GM18517 (cell line): ENCODE data around the gene NFATC1.

Source experiments
- ATAC-seq: cut with Tn5 transposase; IDR thresholded peaks from one replicate; pipeline ENCODE4 v1.9.1; 2021; ENCODE audit warnings: mild to moderate bottlenecking, moderate library complexity; ENCODE audit not compliant: unreplicated experiment

NFATC1 gene

DNA sequence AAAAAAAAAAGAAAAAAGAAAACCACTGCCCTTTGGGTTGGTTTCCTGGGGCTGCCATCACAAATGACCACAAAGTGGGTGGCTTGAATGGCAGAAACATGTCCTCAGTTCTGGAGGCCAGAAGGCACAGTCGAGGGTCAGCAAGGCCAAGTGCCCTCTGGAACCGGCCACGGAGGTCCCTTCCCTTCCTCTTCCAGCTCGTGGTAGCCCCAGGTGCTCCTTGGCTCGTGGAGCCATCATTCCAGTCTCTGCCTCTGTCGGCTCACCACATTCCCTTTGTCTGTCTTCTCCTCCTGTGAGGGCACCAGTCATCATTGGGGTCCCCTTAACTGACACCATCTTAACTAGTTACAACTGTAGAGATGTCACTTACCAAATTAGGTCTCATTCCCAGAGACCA, 8.5 kb upstream of the NFATC1 start:
- no peak for ATAC-seq

DNA sequence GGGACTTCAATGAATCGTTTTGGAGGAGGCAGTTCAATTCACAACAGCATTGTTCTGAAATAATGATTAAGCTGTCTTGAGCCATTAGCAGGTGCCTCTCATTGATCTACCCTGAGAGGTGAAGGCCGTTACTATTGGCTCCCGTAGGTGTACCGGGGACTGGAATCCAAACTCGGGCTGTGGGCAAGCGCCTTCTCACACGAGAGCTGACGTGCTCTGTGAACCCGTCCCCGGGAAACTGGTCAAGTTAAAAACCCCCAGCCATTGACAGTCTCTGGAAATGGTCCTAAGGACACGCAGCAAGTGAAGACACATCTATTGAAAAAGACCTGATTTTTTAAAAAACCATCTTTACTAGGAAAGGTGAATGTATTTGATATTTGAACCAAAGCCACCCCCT, 8.1 kb upstream of the NFATC1 start:
- ATAC-seq = no peak

DNA sequence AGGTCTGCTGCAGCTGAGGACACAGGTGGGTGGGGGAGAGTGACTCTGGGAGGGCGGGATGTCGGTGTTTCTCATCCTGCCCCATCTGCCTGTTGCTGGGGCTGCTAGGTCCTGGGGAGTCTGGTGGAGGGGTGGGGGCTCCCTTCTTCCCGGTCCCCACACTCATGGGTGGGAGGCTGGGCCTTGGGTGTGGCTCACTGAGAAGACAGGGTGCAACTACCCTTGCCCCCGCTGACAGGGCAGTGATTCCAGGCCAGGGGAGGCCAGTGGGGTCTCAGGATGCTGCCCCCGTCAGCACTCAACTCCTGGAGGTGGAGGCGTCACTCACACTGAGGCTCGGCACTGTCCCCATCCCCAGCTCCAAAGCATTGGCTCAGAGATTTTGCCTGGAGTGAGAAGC, 7.7 kb upstream of the NFATC1 start:
- no peak for ATAC-seq

DNA sequence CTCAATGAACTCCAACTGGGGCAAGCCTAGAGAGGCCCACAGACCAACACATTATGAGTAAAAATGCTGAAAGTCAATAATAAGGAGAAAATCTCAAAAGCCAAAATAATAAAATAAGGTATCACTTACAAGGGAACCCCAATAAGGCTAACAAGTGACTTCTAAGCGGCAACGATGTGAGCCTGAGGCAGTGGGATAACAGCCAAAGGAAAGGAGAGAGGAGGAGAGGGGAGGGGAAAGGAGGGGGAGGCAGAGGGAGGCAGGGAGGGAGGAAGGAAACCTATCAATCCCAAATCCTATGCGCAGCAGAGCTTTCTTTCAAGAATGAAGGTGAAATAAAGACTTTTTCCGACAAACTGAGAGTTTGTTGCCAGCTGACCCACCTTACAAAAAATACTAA, 6.0 kb upstream of the NFATC1 start:
- no peak for ATAC-seq

DNA sequence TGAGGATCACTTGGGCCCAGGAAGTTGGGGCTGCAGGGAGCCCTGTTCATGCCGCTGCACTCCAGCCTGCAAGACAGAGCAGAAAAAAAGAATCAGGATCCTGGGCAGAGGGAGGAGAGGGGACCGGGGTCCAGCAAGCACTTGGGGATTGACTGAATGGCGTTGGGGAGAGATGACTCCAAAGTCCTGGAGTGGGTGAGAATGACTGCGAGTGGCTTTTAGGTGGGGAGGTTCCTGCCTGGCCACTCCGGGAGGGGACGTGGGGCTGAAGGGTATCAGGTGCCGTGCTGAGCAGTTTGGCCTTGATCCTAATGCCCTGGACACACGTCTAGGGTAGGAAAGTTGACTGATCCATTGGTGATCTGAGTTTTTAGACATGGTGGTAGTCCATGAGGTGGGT, 3.5 kb upstream of the NFATC1 start:
- no peak for ATAC-seq

DNA sequence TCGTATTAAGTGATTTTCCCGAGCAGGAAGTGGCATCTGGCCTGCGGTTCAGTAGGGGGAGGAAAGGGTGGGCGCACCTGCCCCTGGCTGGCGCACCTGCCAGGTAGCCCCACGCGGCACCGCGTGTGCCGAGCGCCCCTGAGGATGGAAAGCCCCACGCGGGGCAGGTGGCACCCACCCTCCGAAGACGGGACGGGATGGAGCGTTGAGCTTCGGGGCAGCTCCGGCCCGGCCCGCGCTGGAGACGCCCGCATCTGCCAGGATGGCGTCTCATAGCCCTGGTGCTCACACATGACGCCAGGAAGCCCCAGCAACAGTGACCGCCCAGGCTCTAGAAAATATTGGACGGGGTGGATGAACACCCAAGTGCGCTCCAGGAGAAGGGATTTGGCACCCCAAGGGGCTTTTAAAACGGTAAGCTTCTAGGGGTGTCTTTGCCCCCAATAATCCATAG, 2.5 kb upstream of the NFATC1 start:
- no peak for ATAC-seq

DNA sequence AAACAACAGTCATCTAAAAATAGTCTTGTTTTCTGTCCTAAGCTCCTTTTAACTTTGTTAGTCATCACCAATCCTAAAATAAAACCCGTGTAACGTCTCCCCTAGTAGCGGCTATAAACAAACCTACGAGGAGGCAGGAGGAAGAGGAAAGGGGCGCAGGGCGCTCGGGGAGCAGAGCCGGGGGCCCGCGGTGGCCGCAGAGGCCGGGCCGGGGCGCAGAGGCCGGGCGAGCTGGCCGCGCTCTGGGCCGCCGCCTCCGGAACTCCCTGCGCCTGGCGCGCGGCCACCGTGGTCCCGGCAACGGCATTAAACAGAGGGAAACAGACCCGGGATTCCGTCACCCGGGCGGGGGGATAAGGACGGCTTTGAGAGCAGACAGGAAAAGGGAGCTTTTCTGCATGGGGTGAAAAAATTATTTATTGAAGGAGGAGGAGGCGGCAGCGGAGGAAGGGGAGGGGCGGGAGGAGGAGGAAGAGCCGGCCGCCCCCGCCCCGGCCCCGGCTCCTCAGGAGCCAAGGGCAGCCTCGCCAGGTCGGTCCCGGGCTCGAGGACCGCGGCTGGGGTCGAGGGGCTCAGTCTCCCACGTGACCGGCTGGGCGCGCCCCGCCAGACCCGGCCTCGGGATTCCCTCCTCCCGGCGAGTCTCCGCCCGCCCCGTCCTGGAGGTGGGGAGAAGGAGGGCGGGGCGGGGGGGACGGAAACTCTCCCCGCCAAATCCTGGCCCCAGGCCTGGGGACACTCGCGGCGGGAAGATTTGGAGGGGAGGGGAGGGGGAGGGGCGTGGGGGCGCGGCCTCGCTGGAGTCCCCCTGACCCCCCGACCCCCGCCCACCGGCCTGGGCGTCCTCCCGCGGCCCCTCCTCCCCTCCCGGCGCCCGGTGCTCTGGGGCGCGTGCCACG, 1.8 kb upstream of the NFATC1 start:
- no peak for ATAC-seq

DNA sequence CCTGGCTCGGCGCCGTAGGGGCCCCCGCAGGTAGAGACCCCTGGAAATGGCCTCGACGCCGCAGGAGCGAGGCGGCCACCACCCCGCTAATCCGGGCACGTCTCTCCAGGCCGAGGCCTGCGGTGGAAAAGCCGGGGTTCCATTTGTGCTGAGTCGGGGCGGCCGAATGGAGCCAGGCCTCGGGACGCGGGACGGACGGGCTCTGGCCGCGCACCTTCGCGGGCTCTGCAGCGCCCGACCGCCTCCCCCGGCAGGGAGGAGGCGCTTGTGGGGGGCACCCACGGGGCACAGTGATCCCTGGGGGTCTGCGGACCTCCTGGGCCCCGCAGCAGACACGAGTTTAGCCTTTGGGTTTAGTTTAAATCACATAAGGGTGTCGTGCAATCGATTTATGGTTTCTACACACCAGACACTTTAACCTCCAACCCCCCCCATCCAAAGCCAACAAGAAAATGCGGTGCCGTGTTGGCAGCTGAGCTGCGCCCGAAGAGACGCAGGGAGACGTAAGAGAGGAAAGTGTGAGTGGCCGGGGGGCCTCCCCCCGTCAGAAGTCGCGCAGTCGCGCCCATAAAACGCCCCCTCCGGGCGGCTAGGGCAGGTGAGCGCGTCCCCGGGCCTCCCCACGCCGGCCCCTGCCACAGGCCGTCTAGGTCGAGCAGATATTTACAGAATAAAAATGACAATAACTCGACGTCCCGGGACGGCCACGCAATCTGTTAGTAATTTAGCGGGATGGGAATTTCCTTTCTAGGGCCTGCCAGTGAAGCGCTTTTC, 1.0 kb upstream of the NFATC1 start:
- no peak for ATAC-seq

DNA sequence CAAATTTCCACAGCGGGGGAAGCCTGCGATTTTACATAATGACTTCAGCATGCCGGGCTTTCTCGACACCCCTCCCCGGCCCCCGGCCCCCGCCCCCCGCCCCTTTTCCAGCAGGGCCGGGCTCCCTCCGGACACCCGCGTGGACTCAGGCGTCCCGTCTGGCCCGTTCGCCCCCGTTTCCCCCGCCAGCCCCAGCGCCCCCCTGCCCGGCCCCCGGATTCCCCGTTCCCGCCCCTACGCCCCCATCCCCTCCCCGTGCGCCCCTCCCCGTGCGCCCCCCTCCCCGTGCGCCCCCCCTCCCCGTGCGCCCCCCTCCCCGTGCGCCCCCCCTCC, 456 bp upstream of the NFATC1 start:
- ATAC-seq = no peak

DNA sequence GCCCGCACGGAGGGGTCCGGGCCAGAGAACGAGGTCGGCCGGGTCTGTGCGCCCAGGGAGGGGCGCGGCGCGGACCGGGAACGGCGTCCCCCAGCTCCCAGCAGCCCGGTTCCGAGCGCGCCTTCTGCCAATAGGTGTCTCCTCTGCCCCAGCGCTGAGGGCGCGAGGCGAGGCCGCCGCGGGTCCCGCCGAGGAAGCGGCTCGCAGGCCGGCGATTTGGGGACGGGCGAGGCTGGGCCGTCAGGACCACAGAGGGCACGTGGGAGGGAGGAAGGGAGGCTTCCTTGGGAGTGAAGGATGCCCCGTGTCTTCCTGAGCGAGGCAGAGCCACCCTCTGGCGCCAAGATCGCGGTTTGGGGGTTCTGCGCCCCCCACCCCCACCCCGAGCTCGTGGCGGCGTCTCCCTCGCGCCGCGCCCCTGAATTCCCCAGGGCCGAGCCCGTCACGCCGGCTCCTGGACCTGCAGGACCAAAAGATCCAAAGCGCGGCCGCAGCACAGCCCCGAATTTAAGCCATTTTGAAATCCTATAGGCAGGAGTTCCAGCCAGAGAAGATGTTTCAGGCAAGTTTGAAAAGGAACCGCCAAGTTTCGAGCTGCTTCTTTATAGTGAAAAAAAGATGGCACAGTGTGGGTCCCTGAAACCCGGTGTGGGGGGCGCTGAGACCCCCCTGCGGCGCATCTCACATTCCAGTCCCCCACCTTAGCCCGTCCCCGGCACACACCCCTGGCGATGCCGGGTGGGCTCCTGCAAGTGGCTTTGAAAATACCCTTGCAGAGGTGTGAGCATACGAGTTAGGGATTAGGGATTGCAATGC, 909 bp downstream of the NFATC1 start:
- ATAC-seq = no peak

DNA sequence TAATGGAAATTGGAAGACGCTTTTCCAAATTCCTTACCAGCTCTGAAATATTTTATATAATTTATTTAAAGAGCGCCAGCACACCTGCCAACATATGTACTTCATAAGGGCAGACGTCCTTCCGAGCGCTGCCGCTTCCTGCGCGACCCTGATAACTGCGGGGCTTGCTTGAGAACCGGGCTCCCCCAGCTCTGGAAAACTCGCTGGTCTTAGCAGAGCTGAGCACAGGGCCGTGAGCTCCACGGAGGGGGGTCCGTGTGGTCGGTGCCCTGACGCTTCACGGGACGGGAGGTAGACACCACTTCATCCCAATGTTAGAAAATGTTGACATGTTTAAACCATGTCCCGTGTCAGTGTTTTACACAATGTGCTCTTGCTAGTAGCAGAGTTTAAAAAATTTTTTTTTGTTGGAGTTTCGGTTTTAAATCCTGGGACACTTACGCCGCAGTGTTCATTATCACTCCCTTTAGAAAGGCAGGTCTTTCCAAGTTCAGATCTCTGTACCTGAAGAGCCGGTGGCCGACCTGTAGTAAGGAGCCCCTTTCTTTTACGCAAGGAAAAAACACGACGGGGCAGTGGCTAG, 1.6 kb downstream of the NFATC1 start:
- no peak for ATAC-seq

DNA sequence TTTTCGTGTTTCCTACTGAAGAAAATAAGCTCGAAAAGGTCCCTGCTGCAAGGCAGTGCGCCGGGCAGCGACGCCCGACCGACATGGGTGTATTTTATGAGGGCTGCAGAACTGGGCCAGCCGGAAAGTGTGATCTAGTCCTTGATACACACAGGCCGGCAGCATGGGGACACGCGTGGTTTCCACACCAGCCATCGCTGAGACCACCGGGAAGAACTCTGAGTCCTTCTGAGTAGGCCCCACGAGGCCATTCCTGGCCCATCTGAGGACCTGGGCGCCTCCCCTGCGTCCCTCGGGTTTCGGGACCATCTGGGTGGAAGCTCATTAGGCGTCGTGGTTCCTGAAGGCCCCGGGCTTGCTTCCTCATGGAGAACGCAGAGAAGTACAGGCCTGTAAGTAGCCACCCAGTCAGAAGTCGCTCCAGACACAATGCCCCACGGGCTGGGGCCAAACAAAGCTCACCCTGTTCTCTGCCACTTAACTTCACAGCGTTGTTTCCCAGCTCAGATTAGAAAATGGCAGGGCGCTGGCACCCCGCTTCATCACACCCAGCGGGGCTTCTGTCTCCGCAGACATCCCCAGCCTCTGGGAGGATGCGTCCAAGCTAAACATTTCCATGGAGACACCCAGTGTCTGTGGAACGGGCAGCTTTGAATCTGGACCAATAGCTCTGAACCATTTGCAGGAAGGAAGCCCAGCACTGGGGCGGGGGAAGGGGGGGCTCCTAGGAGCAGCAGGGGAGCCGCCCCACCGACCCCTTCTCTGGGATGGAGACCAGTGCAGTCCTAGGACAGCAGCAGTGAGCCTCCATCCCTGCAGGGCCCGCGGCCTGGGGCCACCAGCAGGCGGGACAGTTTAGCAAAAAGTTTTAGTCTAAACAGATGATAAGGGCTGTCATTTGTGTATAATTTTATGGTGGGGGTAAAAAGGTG, 2.4 kb downstream of the NFATC1 start:
- no peak for ATAC-seq

DNA sequence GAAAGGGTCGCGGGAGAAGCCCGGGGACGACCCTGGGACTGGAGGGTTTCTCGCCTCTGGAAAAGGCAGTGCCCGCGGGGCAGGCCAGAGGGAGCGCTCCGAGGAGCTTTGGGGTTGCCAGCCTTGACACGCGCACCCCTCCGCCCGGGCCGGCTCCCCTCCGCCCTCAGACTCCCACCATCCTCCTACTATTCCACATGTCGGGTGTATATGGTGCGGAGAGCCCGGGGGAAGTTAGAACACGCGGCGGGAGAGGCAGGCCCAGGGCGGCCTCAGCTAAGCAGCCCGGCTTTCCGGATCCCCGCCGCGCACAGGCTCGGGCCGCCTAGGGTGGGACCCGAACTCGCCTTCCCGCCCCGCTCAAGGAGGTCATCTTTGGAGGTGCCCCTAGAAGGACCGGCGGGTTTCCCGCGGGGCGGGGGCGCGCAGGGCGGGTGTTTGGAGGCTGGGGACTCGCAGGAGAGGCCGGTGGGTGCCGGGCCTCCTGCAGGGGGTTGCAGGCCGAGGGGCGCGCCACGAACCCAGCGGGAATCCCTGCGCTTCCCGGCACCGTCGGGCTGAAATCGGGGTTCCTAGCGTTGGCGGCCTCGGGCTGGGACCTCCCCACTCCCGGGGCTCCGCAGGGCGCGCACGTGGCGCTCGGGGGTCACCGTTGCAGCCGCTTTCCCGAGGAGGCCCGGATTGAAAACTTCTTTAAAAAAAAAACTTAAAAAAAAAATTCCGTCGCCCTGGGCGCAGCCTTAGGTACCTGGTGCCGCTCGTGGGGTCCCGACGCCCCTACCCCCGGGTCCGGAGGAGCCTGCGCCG, 3.7 kb downstream of the NFATC1 start:
- no peak for ATAC-seq

DNA sequence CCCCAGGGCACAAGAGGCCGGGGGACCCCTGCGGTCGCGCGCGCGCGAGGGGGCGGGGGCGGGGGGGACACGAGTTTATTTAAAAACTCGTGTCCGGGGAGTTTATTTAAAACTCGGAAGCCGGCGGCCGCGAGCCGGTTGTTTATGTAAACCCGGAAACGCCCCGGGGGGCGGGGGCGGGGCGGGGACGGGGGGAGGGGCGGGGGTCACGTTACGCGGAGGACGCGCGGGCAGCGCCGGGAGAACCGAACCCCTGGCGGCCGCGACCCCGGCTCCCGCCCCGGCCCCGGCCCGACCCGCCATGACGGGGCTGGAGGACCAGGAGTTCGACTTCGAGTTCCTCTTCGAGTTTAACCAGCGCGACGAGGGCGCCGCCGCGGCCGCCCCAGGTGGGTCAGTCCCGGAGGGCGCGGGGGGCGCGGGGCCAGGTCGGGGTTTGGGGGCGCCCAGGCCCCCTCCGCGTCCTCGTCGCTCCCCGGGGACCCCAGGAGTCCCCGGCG, 4.4 kb downstream of the NFATC1 start:
- no peak for ATAC-seq

DNA sequence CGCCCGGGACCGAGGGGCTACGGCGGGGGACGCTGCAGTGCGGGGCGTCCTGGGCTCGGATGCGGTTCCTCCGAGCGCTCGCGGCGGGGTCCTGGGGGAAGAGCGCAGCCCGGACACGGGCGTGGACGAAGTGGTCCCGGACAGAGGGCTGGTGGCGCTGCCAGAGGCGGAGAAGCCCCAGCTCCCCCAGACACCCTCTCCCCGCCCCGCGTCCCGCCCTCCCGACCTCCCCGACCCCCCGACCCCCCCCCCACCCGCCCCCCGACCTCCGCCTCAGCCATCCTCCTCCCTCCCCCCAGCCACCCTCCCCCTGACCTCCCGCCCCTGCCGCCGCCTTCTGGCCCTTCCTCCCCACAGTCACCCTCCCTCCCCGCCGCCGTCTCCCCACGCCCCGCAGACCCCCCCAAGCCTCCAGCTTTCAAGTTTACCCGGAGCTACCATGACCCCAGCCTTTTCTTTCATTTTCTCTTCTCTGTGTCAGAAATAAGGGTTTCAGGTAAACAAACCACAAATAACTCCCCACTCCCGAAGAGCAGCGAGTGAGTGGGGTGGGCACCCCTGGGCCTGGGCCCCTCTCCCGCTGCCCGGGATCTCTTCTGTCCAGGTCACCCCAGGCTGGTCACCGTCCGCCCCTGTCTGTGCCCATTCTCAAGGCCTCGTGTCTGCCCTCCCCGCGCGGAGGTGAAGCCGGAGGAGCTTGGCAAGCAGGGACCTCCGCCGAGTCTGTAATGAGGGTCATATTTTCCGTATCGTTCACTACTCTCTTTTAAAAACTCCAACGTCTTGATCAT, 5.1 kb downstream of the NFATC1 start:
- ATAC-seq = no peak

DNA sequence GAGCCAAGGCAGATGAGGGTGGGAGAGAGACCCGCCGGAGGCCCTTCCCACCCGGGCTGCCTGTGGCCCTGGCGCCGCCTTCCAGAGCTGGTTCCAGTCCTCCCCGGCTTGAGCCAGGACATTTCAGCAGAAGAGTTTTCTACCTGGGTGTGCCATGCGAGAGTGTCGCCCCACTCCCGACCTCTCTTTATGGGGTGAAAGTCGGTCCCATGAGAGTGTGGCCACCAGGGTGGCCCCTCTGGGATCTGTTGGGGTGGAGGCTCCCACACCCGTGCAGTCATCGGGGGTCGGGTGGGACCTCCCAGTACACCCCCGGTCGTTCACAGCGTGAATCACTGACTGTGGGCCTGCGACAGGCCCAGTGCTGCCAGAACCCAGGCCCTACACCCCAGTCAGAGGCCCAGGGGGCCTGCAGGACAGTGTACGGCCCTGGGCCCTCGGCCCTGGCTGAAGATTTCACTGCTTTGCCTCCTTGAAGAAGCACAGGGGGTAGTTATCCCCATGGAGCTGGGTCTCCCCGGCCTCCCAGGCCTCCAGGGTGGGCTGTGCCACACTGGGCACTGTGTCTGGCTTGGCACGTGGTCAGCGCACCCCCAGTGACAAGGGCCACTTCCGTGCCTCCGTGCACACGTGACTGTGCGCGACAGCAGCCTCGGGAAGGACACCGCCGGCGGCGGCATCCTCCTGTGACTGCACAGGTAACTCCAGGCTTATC, 5.9 kb downstream of the NFATC1 start:
- no peak for ATAC-seq

DNA sequence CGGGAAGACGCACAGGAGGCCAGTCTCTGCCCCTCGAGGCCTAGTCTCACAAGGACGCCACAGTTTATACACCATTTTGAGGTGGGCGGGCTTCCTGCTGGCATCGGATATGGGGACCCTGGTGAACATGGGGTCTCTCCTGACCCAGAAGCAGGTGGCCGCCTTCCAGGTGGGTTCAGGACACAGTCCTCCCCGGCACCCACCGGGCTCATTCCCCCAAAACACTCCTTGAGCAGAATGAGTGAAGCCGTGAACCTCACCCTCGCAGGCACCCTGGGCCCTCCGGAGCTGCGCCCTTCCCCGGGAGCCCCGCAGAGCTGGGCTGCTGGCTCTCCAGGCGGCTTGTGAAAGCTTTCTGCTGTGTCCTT, 6.5 kb downstream of the NFATC1 start:
- ATAC-seq = no peak
